HepG2 (cell line): ENCODE measurements around the gene RPS19BP1. TPM values are rescaled to one million over a fixed set of nuclear protein-coding genes. Genes with fewer than 3 reads are reported as not detected.
A peak's percentile ranks its signal among the peaks of the same experiment; 100 is the strongest.

Source experiments
- ATAC-seq: fragments of 200-7000 bp; cut with Tn5 transposase; 3 replicates; pipeline ENCODE4 v1.9.1; 2020; ENCODE audit warnings: mild to moderate bottlenecking, moderate library complexity
- BruUV-seq: library from RNA; stranded (reverse); fragments of 400-500 nt; replicated peaks from 2 replicates; lab custom pipeline; 2021; lab: Mats Ljungman, UMichigan
- CTCF ChIA-PET: fragments of 300-600 bp; formaldehyde crosslinking; extraction: SDS; loops from one replicate; lab custom pipeline; 2021; ENCODE audit warnings: low total read pairs, inconsistent platforms, low intra/inter-chr PET ratio; lab: Yijun Ruan, JAX
- POLR2A ChIA-PET: fragments of 350-600 bp; sonication (Branson Sonifier 250); formaldehyde crosslinking; loops from one replicate; lab custom pipeline; 2020; ENCODE audit warnings: antibody characterized with exemption, inconsistent platforms; lab: Yijun Ruan, JAX
- DNase-seq: peaks from one replicate; pipeline ENCODE4 v3.0.0-alpha.2; 2015; ENCODE audit warnings: low spot score
- FAIRE-seq: peaks from 3 replicates; lab custom pipeline; 2011; peaks lifted over from hg19 to GRCh38; lab: Jason Lieb, UNC
- H2AFZ ChIP-seq: one replicate; pipeline ENCODE4 v1.6.1; 2011; ENCODE audit warnings: low read length, inconsistent platforms
- H3K27ac ChIP-seq: fragments of 300-600 bp; 3 replicates; pipeline ENCODE4 v1.8.0; 2011; ENCODE audit warnings: mixed run types, mild to moderate bottlenecking, mixed read lengths, low read length, inconsistent platforms; ENCODE audit not compliant: insufficient read depth; ENCODE audit errors: extremely low read length
- H3K27me3 ChIP-seq, 2 experiments: fragments of 200-600 bp in 1 of 2; 2 replicates in 1 of 2; 3 replicates in 1 of 2; pipeline versions ENCODE4 v1.6.0 to v1.8.0; 2011; ENCODE audit warnings: low read length in 2 of 2, mild to moderate bottlenecking in 2 of 2, moderate library complexity in 2 of 2, inconsistent platforms in 1 of 2; ENCODE audit not compliant: insufficient read depth in 2 of 2, control insufficient read depth in 1 of 2
- H3K36me3 ChIP-seq, 2 experiments: fragments of 200-600 bp in 1 of 2; replicated peaks in 1 of 2; 2 replicates in 1 of 2; 3 replicates in 1 of 2; pipeline versions ENCODE4 v1.5.1 to v1.8.0; 2011; ENCODE audit warnings: low read length in 2 of 2, inconsistent platforms in 1 of 2; ENCODE audit not compliant: insufficient read depth in 2 of 2, control insufficient read depth in 1 of 2
- H3K4me1 ChIP-seq: 2 replicates; pipeline ENCODE4 v1.5.1; 2012; ENCODE audit warnings: low read length, inconsistent platforms; ENCODE audit not compliant: insufficient read depth
- H3K4me2 ChIP-seq: 2 replicates; pipeline ENCODE4 v1.6.0; 2011; ENCODE audit warnings: low read depth, low read length, inconsistent platforms
- H3K4me3 ChIP-seq, 3 experiments: fragments of 200-600 bp in 1 of 3; sonication (generic), shearing (Covaris generic) in 1 of 3; replicated peaks in 1 of 3; 2 replicates each; pipeline ENCODE4 v1.5.1; 2011 to 2016; ENCODE audit warnings: low read length in 3 of 3, inconsistent platforms in 2 of 3, low read depth in 2 of 3, mild to moderate bottlenecking in 2 of 3, control low read depth in 1 of 3, mixed read lengths in 1 of 3; ENCODE audit not compliant: insufficient read depth in 1 of 3
- H3K79me2 ChIP-seq: one replicate; pipeline ENCODE4 v1.6.1; 2011; ENCODE audit warnings: low read length, inconsistent platforms; ENCODE audit not compliant: insufficient read depth
- H3K9ac ChIP-seq: 2 replicates; pipeline ENCODE4 v1.6.0; 2011; ENCODE audit warnings: mild to moderate bottlenecking, low read depth, low read length, inconsistent platforms; ENCODE audit not compliant: insufficient read depth
- H3K9me3 ChIP-seq: 2 replicates; pipeline ENCODE4 v1.5.1; 2012; ENCODE audit warnings: mild to moderate bottlenecking, low read length
- H4K20me1 ChIP-seq: 2 replicates; pipeline ENCODE4 v1.6.0; 2011; ENCODE audit warnings: inconsistent platforms, mild to moderate bottlenecking, low read length, moderate library complexity; ENCODE audit not compliant: insufficient read depth
- KDM5A ChIP-seq: fragments of 200-600 bp; sonication (generic); IDR thresholded peaks from 2 replicates; pipeline ENCODE4 v1.7.0; 2018; ENCODE audit warnings: antibody characterized with exemption, mild to moderate bottlenecking, low read length, borderline replicate concordance
- LCORL ChIP-seq, 2 experiments: fragments of 450-650 bp in 1 of 2; sonication (generic) in 1 of 2; formaldehyde crosslinking in 1 of 2; IDR thresholded peaks; 2 replicates each; pipeline versions ENCODE4 v1.5.0 to v1.6.1; 2017 to 2020; ENCODE audit warnings: antibody characterized with exemption in 1 of 2, missing genetic modification reagents in 1 of 2
- MIXL1 ChIP-seq: IDR thresholded peaks from 2 replicates; pipeline ENCODE4 v1.6.1; 2016
- NCOR1 ChIP-seq: fragments of 200-600 bp; sonication (generic); IDR thresholded peaks from 2 replicates; pipeline ENCODE4 v1.7.0; 2017; ENCODE audit warnings: antibody characterized with exemption, low read length, borderline replicate concordance
- RARA ChIP-seq: IDR thresholded peaks from 2 replicates; pipeline ENCODE4 v1.6.1; 2016; ENCODE audit warnings: missing genetic modification reagents, missing compliant biosample characterization
- SRF ChIP-seq: IDR thresholded peaks from 2 replicates; pipeline ENCODE4 v1.6.1; 2011; ENCODE audit warnings: mild to moderate bottlenecking, low read depth, low read length, moderate library complexity
- SUZ12 ChIP-seq: fragments of 150-350 bp; IDR thresholded peaks from 2 replicates; pipeline ENCODE4 v1.6.1; 2014; ENCODE audit warnings: low read depth, low read length
- TEAD3 ChIP-seq: optimal IDR thresholded peaks from 2 replicates; pipeline ENCODE3; 2016; ENCODE audit warnings: borderline replicate concordance
- TOPORS ChIP-seq: sonication (generic); formaldehyde crosslinking; IDR thresholded peaks from 2 replicates; pipeline ENCODE4 v1.8.0; 2023; ENCODE audit warnings: mild to moderate bottlenecking, missing genetic modification reagents
- ZKSCAN8 ChIP-seq: IDR thresholded peaks from 2 replicates; pipeline ENCODE4 v1.6.1; 2016; ENCODE audit warnings: borderline replicate concordance, missing genetic modification reagents, missing compliant biosample characterization
- ZNF644 ChIP-seq: IDR thresholded peaks from 2 replicates; pipeline ENCODE4 v1.6.1; 2016; ENCODE audit warnings: low read depth
- ZNF776 ChIP-seq: sonication (generic); formaldehyde crosslinking; IDR thresholded peaks from 2 replicates; pipeline ENCODE4 v1.4.0; 2020; ENCODE audit warnings: mild to moderate bottlenecking, missing genetic modification reagents
- WGBS: methylation state at CpG from one replicate; pipeline ENCODE4 v1.1.6; 2017; ENCODE audit warnings: low lambda C conversion rate; 5-methylcytosine and 5-hydroxymethylcytosine counted together
- in situ Hi-C: cut with HindIII; loops from 2 replicates; pipeline ENCODE4 v1.10.0; 2017; ENCODE audit warnings: low pct_unique_long_range_greater_than_20kb; ENCODE audit not compliant: extremely low pct_ligation_motif_present
- intact Hi-C: fragments of 100-400 bp; cut with micrococcal nuclease; formaldehyde crosslinking; loops from one replicate; pipeline ENCODE4 v1.10.0; 2022; ENCODE audit not compliant: unreplicated experiment
- polyA plus RNA-seq, 8 experiments: library from polyadenylated mRNA; depleted of rRNA in 3 of 8; stranded (reverse) in 7 of 8; unstranded in 1 of 8; fragments of >200 nt; fragmentation: Illumina TruSeq in 4 of 8; extraction: Trizol in 4 of 8; gene quantifications; 2 replicates each; pipeline versions ENCODE4 v1.2.1 to v1.2.3, GENCODE V29; 2011 to 2016; ENCODE audit warnings: low read depth in 4 of 8, missing spikeins in 1 of 8, mixed read lengths in 1 of 8; ENCODE audit not compliant: insufficient read depth in 1 of 8
- total RNA-seq, 5 experiments: library from RNA; depleted of rRNA; stranded (reverse); fragments of >200 nt; fragmentation: Illumina TruSeq; extraction: Trizol; gene quantifications; 2 replicates each; pipeline ENCODE4 v1.2.3, GENCODE V29; 2016; ENCODE audit warnings: low read depth in 1 of 5
- TF ChIP-seq, protein P1 (sequence below): sonication (generic); formaldehyde crosslinking; IDR thresholded peaks from 2 replicates; pipeline ENCODE4 v1.4.0; 2020; ENCODE audit warnings: mild to moderate bottlenecking, low read depth, missing genetic modification reagents
- TF ChIP-seq, protein P2 (sequence below): sonication (generic); formaldehyde crosslinking; IDR thresholded peaks from 2 replicates; pipeline ENCODE4 v1.4.0; 2020; ENCODE audit warnings: low read depth, mild to moderate bottlenecking, missing genetic modification reagents
- TF ChIP-seq, protein P3 (sequence below): sonication (generic); IDR thresholded peaks from 2 replicates; pipeline ENCODE4 v1.6.1; 2016; ENCODE audit warnings: low read depth, borderline replicate concordance

The RPS19BP1 gene
- total and polyA plus RNA-seq, 2 of the 13 experiments (the other 11 are each of a cell fraction or from before 2014, with no cell fraction given) = 44.3 to 81.3 TPM

- TF ChIP-seq NCOR1 = peak; percentile 90; the same call in 1 of the 2 replicates
- no peak for TF ChIP-seq MIXL1
- peak; percentile 70 for TF ChIP-seq KDM5A
- TF ChIP-seq, protein P1, sequence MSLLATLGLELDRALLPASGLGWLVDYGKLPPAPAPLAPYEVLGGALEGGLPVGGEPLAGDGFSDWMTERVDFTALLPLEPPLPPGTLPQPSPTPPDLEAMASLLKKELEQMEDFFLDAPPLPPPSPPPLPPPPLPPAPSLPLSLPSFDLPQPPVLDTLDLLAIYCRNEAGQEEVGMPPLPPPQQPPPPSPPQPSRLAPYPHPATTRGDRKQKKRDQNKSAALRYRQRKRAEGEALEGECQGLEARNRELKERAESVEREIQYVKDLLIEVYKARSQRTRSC (CRISPR knock-in tag) = no peak
- TF ChIP-seq RARA (CRISPR knock-in tag) = peak; percentile 16; the same call in 1 of the 2 replicates
- TF ChIP-seq, protein P2, sequence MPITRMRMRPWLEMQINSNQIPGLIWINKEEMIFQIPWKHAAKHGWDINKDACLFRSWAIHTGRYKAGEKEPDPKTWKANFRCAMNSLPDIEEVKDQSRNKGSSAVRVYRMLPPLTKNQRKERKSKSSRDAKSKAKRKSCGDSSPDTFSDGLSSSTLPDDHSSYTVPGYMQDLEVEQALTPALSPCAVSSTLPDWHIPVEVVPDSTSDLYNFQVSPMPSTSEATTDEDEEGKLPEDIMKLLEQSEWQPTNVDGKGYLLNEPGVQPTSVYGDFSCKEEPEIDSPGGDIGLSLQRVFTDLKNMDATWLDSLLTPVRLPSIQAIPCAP (CRISPR knock-in tag) = no peak
- TF ChIP-seq TOPORS (CRISPR knock-in tag) = peak; percentile 61; the same call in 1 of the 2 replicates
- peak; percentile 21; the same call in 1 of the 2 replicates for TF ChIP-seq ZKSCAN8 (CRISPR knock-in tag)
Measured at GRCh38 chr22:39502789-39503409, 29.6 kb downstream of the RPS19BP1 start (continued).

GRCh38 chr22:39502109-39502788 lies 30.3 kb downstream of the RPS19BP1 start, which contains the start of gene MIEF1:
TSS of gene MIEF1 (plus strand) at chr22:39502290. CDS start at chr22:39511295, 9,005 bp downstream.
- WGBS = 3% methylated on average over 21 of the region's 58 CpGs
- peak; percentile 96 for DNase-seq
- FAIRE-seq = peak; percentile 89
- intact Hi-C loops (loop anchor here (2.0 kb wide), 1 partner anchor 19 kb away; the partner anchor contains the start of gene ATF4), in situ Hi-C loops (no loop called here)
- peak within 1 kb of the TSS; percentile 99 for H3K4me2 ChIP-seq
- no TSS peak for BruUV-seq
- H3K4me1 ChIP-seq = peaks cover 64% of the 10 kb centered on the region
- peak within 1 kb of the TSS; percentile 94 for H3K27ac ChIP-seq
- H3K9ac ChIP-seq = peak within 1 kb of the TSS; percentile 87
- no peaks in the 10 kb centered on the region for H3K9me3 ChIP-seq
- no peak within 1 kb of the TSS for H2AFZ ChIP-seq
- peak within 1 kb of the TSS; percentile 80 to 93 (median 91) for H3K4me3 ChIP-seq
- CTCF ChIA-PET = no interaction called here
- peaks cover 44% of the 10 kb centered on the region for H3K79me2 ChIP-seq
- peak; percentile 95 for ATAC-seq
- POLR2A ChIA-PET = interaction anchor here (0.7 to 9.1 kb wide), 14 partner anchors 9 to 542 kb away, joined by 3 to 167 read pairs (median 12); partner anchors contain the start of genes ATF4, RPL3, RPS19BP1 and TAB1
- peaks cover 6 to 34% of the 10 kb centered on the region in 2 experiments for H3K36me3 ChIP-seq
- peaks cover 6% of the 10 kb centered on the region for H4K20me1 ChIP-seq
- no peaks in the 10 kb centered on the region for H3K27me3 ChIP-seq
- TF ChIP-seq TEAD3 (CRISPR knock-in tag) (peak; percentile 58), ZNF776 (CRISPR knock-in tag) (no peak), SRF (no peak), ZNF644 (CRISPR knock-in tag) (no peak), LCORL (IDR thresholded peaks at IDR 0.05) (no peak), LCORL (CRISPR knock-in tag; IDR thresholded peaks at IDR 0.05) (0 out of 2 replicates have a peak, but pooled peaks have one; percentile 52), SUZ12 (no peak)
- TF ChIP-seq, protein P1 (CRISPR knock-in tag) = peak; percentile 91; the same call in 1 of the 2 replicates
- TF ChIP-seq, protein P3, sequence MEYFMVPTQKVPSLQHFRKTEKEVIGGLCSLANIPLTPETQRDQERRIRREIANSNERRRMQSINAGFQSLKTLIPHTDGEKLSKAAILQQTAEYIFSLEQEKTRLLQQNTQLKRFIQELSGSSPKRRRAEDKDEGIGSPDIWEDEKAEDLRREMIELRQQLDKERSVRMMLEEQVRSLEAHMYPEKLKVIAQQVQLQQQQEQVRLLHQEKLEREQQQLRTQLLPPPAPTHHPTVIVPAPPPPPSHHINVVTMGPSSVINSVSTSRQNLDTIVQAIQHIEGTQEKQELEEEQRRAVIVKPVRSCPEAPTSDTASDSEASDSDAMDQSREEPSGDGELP = peak; percentile 37; the same call in 1 of the 2 replicates
